H9 (cell line): ENCODE data around the gene RNF125. TPM values are rescaled to one million over a fixed set of nuclear protein-coding genes. Genes with fewer than 3 reads are reported as not detected.

Source experiments
- DNase-seq: peaks from one replicate; pipeline ENCODE4 v3.0.0-alpha.2; 2017
- H2AFZ ChIP-seq: one replicate; pipeline ENCODE4 v1.6.1; 2013; ENCODE audit warnings: mild to moderate bottlenecking, low read length, control low read depth, moderate library complexity
- H2AK5ac ChIP-seq: 2 replicates; pipeline ENCODE4 v1.6.1; 2013; ENCODE audit warnings: low read length, control low read depth, mixed read lengths; ENCODE audit not compliant: insufficient read length
- H2BK120ac ChIP-seq: one replicate; pipeline ENCODE4 v1.6.1; 2013; ENCODE audit warnings: low read depth, mild to moderate bottlenecking, low read length, control low read depth, inconsistent platforms; ENCODE audit not compliant: poor library complexity, severe bottlenecking
- H2BK12ac ChIP-seq: 2 replicates; pipeline ENCODE4 v1.6.1; 2013; ENCODE audit warnings: low read length, control low read depth, mixed read lengths, low read depth; ENCODE audit not compliant: insufficient read length
- H2BK15ac ChIP-seq: 2 replicates; pipeline ENCODE4 v1.6.1; 2013; ENCODE audit warnings: low read depth, low read length, control low read depth
- H2BK20ac ChIP-seq: one replicate; pipeline ENCODE4 v1.6.1; 2013; ENCODE audit warnings: low read depth, mild to moderate bottlenecking, low read length, control low read depth, inconsistent platforms; ENCODE audit not compliant: poor library complexity, severe bottlenecking
- H2BK5ac ChIP-seq: 2 replicates; pipeline ENCODE4 v1.6.1; 2013; ENCODE audit warnings: low read length, control low read depth, mixed read lengths; ENCODE audit not compliant: insufficient read length
- H3K14ac ChIP-seq: 2 replicates; pipeline ENCODE4 v1.6.1; 2013; ENCODE audit warnings: low read length, control low read depth; ENCODE audit not compliant: insufficient read depth
- H3K18ac ChIP-seq: 2 replicates; pipeline ENCODE4 v1.6.1; 2013; ENCODE audit warnings: low read depth, mild to moderate bottlenecking, mixed read lengths, low read length, control low read depth; ENCODE audit not compliant: insufficient read length
- H3K23ac ChIP-seq: 2 replicates; pipeline ENCODE4 v1.6.1; 2013; ENCODE audit warnings: low read length, control low read depth, mixed read lengths, low read depth; ENCODE audit not compliant: insufficient read length
- H3K23me2 ChIP-seq: 2 replicates; pipeline ENCODE4 v1.6.1; 2013; ENCODE audit warnings: low read depth, mild to moderate bottlenecking, mixed read lengths, low read length, control low read depth; ENCODE audit not compliant: insufficient read length, poor library complexity, severe bottlenecking
- H3K27ac ChIP-seq: 2 replicates; pipeline ENCODE4 v1.5.1; 2013; ENCODE audit warnings: low read length, control low read depth, mixed read lengths, low read depth; ENCODE audit not compliant: insufficient read length
- H3K27me3 ChIP-seq: 2 replicates; pipeline ENCODE4 v1.6.1; 2013; ENCODE audit warnings: low read length, control low read depth, inconsistent platforms; ENCODE audit not compliant: insufficient read depth
- H3K4ac ChIP-seq: 2 replicates; pipeline ENCODE4 v1.6.1; 2013; ENCODE audit warnings: low read depth, mild to moderate bottlenecking, control low read depth, inconsistent platforms, low read length, moderate library complexity
- H3K4me1 ChIP-seq: 2 replicates; pipeline ENCODE4 v1.6.1; 2013; ENCODE audit warnings: low read length, control low read depth, inconsistent platforms; ENCODE audit not compliant: insufficient read depth
- H3K4me2 ChIP-seq: 2 replicates; pipeline ENCODE4 v1.6.1; 2013; ENCODE audit warnings: low read length, control low read depth, mixed read lengths; ENCODE audit not compliant: insufficient read length, insufficient read depth
- H3K56ac ChIP-seq: 2 replicates; pipeline ENCODE4 v1.6.1; 2013; ENCODE audit warnings: low read depth, mild to moderate bottlenecking, mixed read lengths, low read length, control low read depth; ENCODE audit not compliant: insufficient read length
- H3K79me1 ChIP-seq: 2 replicates; pipeline ENCODE4 v1.6.1; 2013; ENCODE audit warnings: low read depth, mild to moderate bottlenecking, moderate library complexity, low read length, control low read depth, inconsistent platforms; ENCODE audit not compliant: insufficient read depth, poor library complexity, severe bottlenecking
- H3K79me2 ChIP-seq: 2 replicates; pipeline ENCODE4 v1.6.1; 2013; ENCODE audit warnings: low read length, control low read depth, inconsistent platforms; ENCODE audit not compliant: insufficient read depth
- H3K9ac ChIP-seq: 2 replicates; pipeline ENCODE4 v1.6.1; 2013; ENCODE audit warnings: low read length, control low read depth, mixed read lengths; ENCODE audit not compliant: insufficient read length; ENCODE audit errors: extremely low read depth
- H3K9me3 ChIP-seq: one replicate; pipeline ENCODE4 v1.6.1; 2013; ENCODE audit warnings: low read depth, low read length, inconsistent platforms; ENCODE audit not compliant: control insufficient read depth
- H3T11ph ChIP-seq: one replicate; pipeline ENCODE4 v1.6.1; 2013; ENCODE audit warnings: mild to moderate bottlenecking, low read length, control low read depth, inconsistent platforms
- H4K20me1 ChIP-seq: one replicate; pipeline ENCODE4 v1.6.1; 2013; ENCODE audit not compliant: control insufficient read depth, insufficient read length, insufficient read depth
- H4K5ac ChIP-seq: 2 replicates; pipeline ENCODE4 v1.6.1; 2013; ENCODE audit warnings: low read depth, mild to moderate bottlenecking, mixed read lengths, low read length, control low read depth; ENCODE audit not compliant: insufficient read length
- H4K8ac ChIP-seq: replicated peaks from 2 replicates; pipeline ENCODE4 v1.6.1; 2013; ENCODE audit warnings: low read length, control low read depth, mixed read lengths, low read depth; ENCODE audit not compliant: insufficient read length
- H4K91ac ChIP-seq: 2 replicates; pipeline ENCODE4 v1.6.1; 2013; ENCODE audit warnings: low read depth, mild to moderate bottlenecking, moderate library complexity, mixed read lengths, low read length, control low read depth; ENCODE audit not compliant: insufficient read length
- H3K27ac Mint-ChIP-seq, 3 experiments: 2 replicates in 2 of 3; 3 replicates in 1 of 3; pipeline ENCODE4 v1.8.0; 2020 to 2021; ENCODE audit warnings: mixed read lengths in 3 of 3, mild to moderate bottlenecking in 1 of 3, moderate library complexity in 1 of 3
- H3K27me3 Mint-ChIP-seq: 2 replicates; pipeline ENCODE4 v1.8.0; 2021; ENCODE audit warnings: low read depth, mild to moderate bottlenecking, moderate library complexity, mixed read lengths
- H3K36me3 Mint-ChIP-seq, 3 experiments: 2 replicates in 2 of 3; 3 replicates in 1 of 3; pipeline ENCODE4 v1.8.0; 2020 to 2021; ENCODE audit warnings: low read depth in 3 of 3, mixed read lengths in 3 of 3; ENCODE audit not compliant: insufficient read depth in 1 of 3
- H3K4me1 Mint-ChIP-seq, 2 experiments: 2 replicates each; pipeline ENCODE4 v1.8.0; 2020; ENCODE audit warnings: mixed read lengths in 2 of 2
- H3K4me3 Mint-ChIP-seq, 2 experiments: 2 replicates in 1 of 2; 3 replicates in 1 of 2; pipeline ENCODE4 v1.8.0; 2020 to 2021; ENCODE audit warnings: mild to moderate bottlenecking in 2 of 2, mixed read lengths in 2 of 2, moderate library complexity in 1 of 2
- H3K9me3 Mint-ChIP-seq, 2 experiments: 2 replicates in 1 of 2; 3 replicates in 1 of 2; pipeline ENCODE4 v1.8.0; 2020; ENCODE audit warnings: mild to moderate bottlenecking in 2 of 2, mixed read lengths in 2 of 2, moderate library complexity in 1 of 2
- CTCF ChIP-seq: fragments of 200-600 bp; sonication (generic); conservative IDR thresholded peaks from 3 replicates; pipeline ENCODE4 v1.8.0; 2021; ENCODE audit warnings: antibody characterized with exemption, mild to moderate bottlenecking
- WGBS: extraction: QIAGEN DNeasy Blood & Tissue Kit; methylation state at CpG from one replicate; pipeline ENCODE4 v1.1.7; 2013; ENCODE audit warnings: missing lambda C conversion rate, low lambda C conversion rate, mixed read lengths; ENCODE audit not compliant: insufficient read length; ENCODE audit errors: extremely low coverage; 5-methylcytosine and 5-hydroxymethylcytosine counted together
- total RNA-seq: library from RNA; stranded (reverse); gene quantifications from 2 replicates; pipeline ENCODE4 v1.2.1, GENCODE V29; 2021

RNF125 gene
- total RNA-seq, 1 experiment from 2014 or later, result 8.3 TPM

GRCh38 chr18:32095192-32095899, 76.7 kb downstream of the RNF125 start:
- no peak overlapping the region for H2AFZ ChIP-seq
- no peak overlapping the region for H2BK15ac ChIP-seq
- no peak overlapping the region for H3K27ac ChIP-seq
- no peak overlapping the region for H4K8ac ChIP-seq
- DNase-seq, result no peak
- Mint-ChIP-seq H3K36me3 (peaks cover 14 to 42% (median 35%) of the 10 kb centered on the region in 3 experiments), H3K27me3 (no peaks in the 10 kb centered on the region), H3K4me1 (peaks cover 26 to 32% of the 10 kb centered on the region in 2 experiments), H3K9me3 (peaks cover 0 to 2% of the 10 kb centered on the region in 2 experiments; a peak in 1 of 5 replicates), H3K4me3 (peak overlapping the region in 1 of 2 experiments; percentile 63; a peak in 3 of 5 replicates), H3K27ac (peak overlapping the region in 1 of 3 experiments; percentile 46; a peak in 2 of 7 replicates)
- peaks cover 7% of the 10 kb centered on the region for H3K23me2 ChIP-seq
- TF ChIP-seq CTCF, result no peak
- H3K27me3 ChIP-seq, result no peaks in the 10 kb centered on the region
- H3K14ac ChIP-seq, result no peak overlapping the region
- H3K4ac ChIP-seq, result no peak overlapping the region
- H3K4me2 ChIP-seq, result no peak overlapping the region
- H4K20me1 ChIP-seq, result no peaks in the 10 kb centered on the region
- peaks cover 41% of the 10 kb centered on the region for H3K79me2 ChIP-seq
- no peak overlapping the region for H2BK5ac ChIP-seq
- no peak overlapping the region for H3K18ac ChIP-seq
- H3T11ph ChIP-seq, result no peak overlapping the region
- no peaks in the 10 kb centered on the region for H3K9me3 ChIP-seq
- WGBS, result no CpG with 5 or more reads among the region's 7 CpGs
- no peak overlapping the region for H2BK20ac ChIP-seq
- H3K4me1 ChIP-seq, result no peaks in the 10 kb centered on the region
- H3K23ac ChIP-seq, result no peak overlapping the region
- no peak overlapping the region for H2AK5ac ChIP-seq
- peaks cover 3% of the 10 kb centered on the region for H3K79me1 ChIP-seq
- no peak overlapping the region for H3K9ac ChIP-seq
- no peak overlapping the region for H3K56ac ChIP-seq
- H2BK120ac ChIP-seq, result no peak overlapping the region
- H4K5ac ChIP-seq, result no peak overlapping the region
- H2BK12ac ChIP-seq, result no peak overlapping the region
- no peak overlapping the region for H4K91ac ChIP-seq
